GM06990 (cell line): ENCODE results near the gene LHX2.

Experiments
- DNase-seq: peaks from one replicate; pipeline ENCODE4 v3.0.0-alpha.2; 2011; ENCODE audit not compliant: insufficient read length; ENCODE audit errors: extremely low read depth
- H3K27me3 ChIP-seq: replicated peaks from 2 replicates; pipeline ENCODE4 v1.6.0; 2011; ENCODE audit warnings: low read length; ENCODE audit not compliant: control insufficient read depth, insufficient read depth
- H3K36me3 ChIP-seq: 2 replicates; pipeline ENCODE4 v1.5.1; 2011; ENCODE audit warnings: low read length; ENCODE audit not compliant: control insufficient read depth, insufficient read depth
- H3K4me3 ChIP-seq: replicated peaks from 2 replicates; pipeline ENCODE4 v1.5.1; 2011; ENCODE audit warnings: low read depth, mild to moderate bottlenecking, control low read depth, low read length
- CTCF ChIP-seq: IDR thresholded peaks from 2 replicates; pipeline ENCODE4 v1.5.1; 2011; ENCODE audit warnings: low read length, control low read depth, mild to moderate bottlenecking, inconsistent platforms; ENCODE audit not compliant: insufficient read depth, poor library complexity, severe bottlenecking

The LHX2 gene

GRCh38 chr9:124011460-124012301 lies at the start of gene LHX2:
LHX2 (plus strand) TSS chr9:124011768; CDS start chr9:124012349, 581 bp downstream.
- DNase-seq = peak; percentile 91
- Histone ChIP-seq H3K27me3 (no peaks in the 10 kb centered on the region; the same call in 1 of the 2 replicates), H3K4me3 (peak within 1 kb of the TSS; percentile 43), H3K36me3 (no peaks in the 10 kb centered on the region)
- TF ChIP-seq CTCF = no peak

- Histone ChIP-seq H3K36me3 (no peaks in the 10 kb centered on the region), H3K27me3 (no peaks in the 10 kb centered on the region; the same call in 1 of the 2 replicates), H3K4me3 (no peak overlapping the region)
- TF ChIP-seq CTCF = no peak
- DNase-seq = peak; percentile 24
These were observed 46.8 kb upstream of the LHX2 start for GRCh38 chr9:123964761-123965160.

- Histone ChIP-seq H3K36me3 (no peaks in the 10 kb centered on the region), H3K4me3 (no peak overlapping the region), H3K27me3 (no peaks in the 10 kb centered on the region; the same call in 1 of the 2 replicates)
- no peak for TF ChIP-seq CTCF
- DNase-seq = no peak
These were observed 45.5 kb upstream of the LHX2 start for GRCh38 chr9:123965801-123966686.

- TF ChIP-seq CTCF = no peak
- no peaks in the 10 kb centered on the region; the same call in 1 of the 2 replicates for H3K27me3 ChIP-seq
These were observed 44.2 kb upstream of the LHX2 start for GRCh38 chr9:123967323-123967722.

GRCh38 chr9:123972618-123973017 lies 39.0 kb upstream of the LHX2 start:
- Histone ChIP-seq H3K27me3 (no peaks in the 10 kb centered on the region; the same call in 1 of the 2 replicates), H3K4me3 (no peak overlapping the region), H3K36me3 (no peaks in the 10 kb centered on the region)
- no peak for DNase-seq
- no peak for TF ChIP-seq CTCF

More at GRCh38 chr9:123967323-123967722, 44.2 kb upstream of the LHX2 start:
- DNase-seq = no peak
- no peak overlapping the region for H3K4me3 ChIP-seq
- H3K36me3 ChIP-seq = no peaks in the 10 kb centered on the region
